ENCODE results near the gene RPL27.

The RPL27 gene

GRCh38 chr17:43039646-43040045, 41.4 kb downstream of the RPL27 start:
- Mint-ChIP-seq H3K36me3 (ENCODE audit: low read depth) (peaks cover 5% of the 10 kb centered on the region), H3K9me3 (no peaks in the 10 kb centered on the region), H3K27me3 (ENCODE audit: low read depth) (no peaks in the 10 kb centered on the region), H3K4me3 (no peak overlapping the region), H3K4me1 (ENCODE audit: low read depth) (no peaks in the 10 kb centered on the region), H3K27ac (no peak overlapping the region)
- no peak for DNase-seq (ENCODE audit: low spot score)

- no peaks in the 10 kb centered on the region for H3K4me1 Mint-ChIP-seq (ENCODE audit: low read depth)
- no peaks in the 10 kb centered on the region for H3K27me3 Mint-ChIP-seq (ENCODE audit: low read depth)
- H3K9me3 Mint-ChIP-seq, result no peaks in the 10 kb centered on the region
- no peak overlapping the region for H3K27ac Mint-ChIP-seq
- no peak for DNase-seq (ENCODE audit: low spot score)
- no peak overlapping the region for H3K4me3 Mint-ChIP-seq
- H3K36me3 Mint-ChIP-seq (ENCODE audit: low read depth), result peaks cover 8% of the 10 kb centered on the region
Measured at GRCh38 chr17:43040655-43041054, 42.4 kb downstream of the RPL27 start.

DNA sequence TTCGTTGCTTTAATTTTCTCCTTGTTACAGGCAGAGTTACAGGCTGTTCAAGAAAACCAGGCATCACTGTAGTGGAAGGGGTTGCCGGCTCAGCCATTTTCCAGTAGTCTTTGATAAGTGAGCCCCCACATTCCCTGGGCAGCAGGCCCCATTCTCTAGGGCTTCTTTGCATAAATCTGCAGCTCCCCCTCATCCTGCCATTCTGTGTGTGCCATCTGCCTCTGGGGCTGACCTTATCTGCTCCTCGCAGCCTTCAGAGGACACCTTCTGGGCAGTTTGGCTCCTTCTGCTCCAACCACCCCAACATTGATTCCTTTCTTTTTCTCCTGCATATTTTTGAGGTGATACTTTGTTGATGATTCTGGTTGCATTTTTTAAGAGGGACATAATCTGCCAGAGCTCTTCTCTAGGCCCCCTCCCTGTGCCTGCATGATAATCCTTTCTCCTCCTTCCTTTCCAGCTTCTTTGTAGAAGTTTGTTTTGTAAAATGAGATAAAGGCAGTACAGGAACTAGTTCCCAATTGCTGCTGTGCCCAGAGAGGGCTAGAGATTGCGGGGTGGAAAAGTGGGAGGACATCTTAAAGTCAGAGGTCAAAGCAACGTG, 43.9 kb downstream of the RPL27 start:
- Mint-ChIP-seq H3K27ac (no peak overlapping the region), H3K4me3 (no peak overlapping the region), H3K4me1 (ENCODE audit: low read depth) (no peaks in the 10 kb centered on the region), H3K9me3 (no peaks in the 10 kb centered on the region), H3K36me3 (ENCODE audit: low read depth) (peaks cover 11% of the 10 kb centered on the region), H3K27me3 (ENCODE audit: low read depth) (no peaks in the 10 kb centered on the region)
- no peak for DNase-seq (ENCODE audit: low spot score)

DNA sequence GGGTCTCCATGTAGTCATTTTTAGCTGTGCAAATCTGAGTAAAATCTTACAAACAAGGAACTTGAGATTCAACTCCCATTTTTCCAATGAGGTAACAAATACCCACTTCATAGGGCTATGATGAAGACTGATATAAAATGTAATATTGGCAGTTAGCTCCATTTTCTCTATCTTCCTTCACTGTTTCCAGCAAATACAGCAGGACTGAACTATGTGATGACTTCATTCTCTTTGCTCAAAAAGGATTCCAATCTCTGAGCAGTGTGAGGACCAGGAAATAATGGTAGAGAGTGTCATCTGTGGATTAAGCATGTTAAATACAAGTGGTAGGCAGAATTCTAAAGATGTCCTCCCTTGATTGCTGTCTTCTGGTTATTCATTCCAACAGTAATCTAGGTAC, 45.1 kb downstream of the RPL27 start:
- Mint-ChIP-seq H3K9me3 (no peaks in the 10 kb centered on the region), H3K4me3 (no peak overlapping the region), H3K36me3 (ENCODE audit: low read depth) (peaks cover 15% of the 10 kb centered on the region), H3K4me1 (ENCODE audit: low read depth) (no peaks in the 10 kb centered on the region), H3K27ac (no peak overlapping the region), H3K27me3 (ENCODE audit: low read depth) (no peaks in the 10 kb centered on the region)
- no peak for DNase-seq (ENCODE audit: low spot score)

DNA sequence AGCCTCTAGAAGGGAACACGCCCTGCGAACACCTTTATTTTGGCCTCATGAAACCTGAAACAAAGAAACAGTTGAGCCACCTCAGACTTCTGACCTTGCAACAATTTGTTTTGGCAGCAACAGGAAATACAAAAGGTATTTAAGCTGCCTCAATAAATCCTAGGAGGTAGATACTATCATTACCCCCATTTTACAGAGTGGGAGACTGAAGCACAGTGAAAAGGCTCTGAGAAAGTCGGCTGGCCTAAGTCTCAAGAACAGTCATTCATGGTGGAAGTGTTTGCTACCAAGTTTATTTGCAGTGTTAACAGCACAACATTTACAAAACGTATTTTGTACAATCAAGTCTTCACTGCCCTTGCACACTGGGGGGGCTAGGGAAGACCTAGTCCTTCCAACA, 45.8 kb downstream of the RPL27 start:
- no peak for DNase-seq (ENCODE audit: low spot score)
- peaks cover 19% of the 10 kb centered on the region for H3K36me3 Mint-ChIP-seq (ENCODE audit: low read depth)
- no peak overlapping the region for H3K4me3 Mint-ChIP-seq
- no peak overlapping the region for H3K27ac Mint-ChIP-seq
- H3K27me3 Mint-ChIP-seq (ENCODE audit: low read depth), result no peaks in the 10 kb centered on the region
- no peaks in the 10 kb centered on the region for H3K4me1 Mint-ChIP-seq (ENCODE audit: low read depth)
- H3K9me3 Mint-ChIP-seq, result no peaks in the 10 kb centered on the region

- Mint-ChIP-seq H3K4me3 (no peak overlapping the region), H3K27me3 (ENCODE audit: low read depth) (no peaks in the 10 kb centered on the region), H3K4me1 (ENCODE audit: low read depth) (no peaks in the 10 kb centered on the region), H3K36me3 (ENCODE audit: low read depth) (peaks cover 43% of the 10 kb centered on the region), H3K27ac (no peak overlapping the region), H3K9me3 (no peaks in the 10 kb centered on the region)
- no peak for DNase-seq (ENCODE audit: low spot score)
Measured at GRCh38 chr17:43051969-43052368, 53.8 kb downstream of the RPL27 start.

Data from T-helper 2 cell treated with Interferon-gamma antibody and Interleukin-4, amounts not matched to agents 5 μg/mL and 100 μg/mL, for 36 hours (primary cell).